HL-60 (cell line): Measurements from ENCODE around the gene CCDC82.

Experiments used
- GABPA ChIP-seq: IDR thresholded peaks from 2 replicates; pipeline ENCODE4 v1.6.1; 2012; ENCODE audit warnings: low read depth
- POLR2AphosphoS5 ChIP-seq: IDR thresholded peaks from 2 replicates; pipeline ENCODE4 v1.6.1; 2012; ENCODE audit warnings: low read depth
- TF ChIP-seq, protein P1 (sequence below): IDR thresholded peaks from one replicate; pipeline ENCODE4 v1.5.1; 2011; ENCODE audit warnings: low read length, control low read depth, inconsistent platforms; ENCODE audit not compliant: insufficient read depth
- TF ChIP-seq, protein P2 (sequence below): IDR thresholded peaks from 2 replicates; pipeline ENCODE4 v1.6.1; 2012; ENCODE audit warnings: low read depth; ENCODE audit not compliant: insufficient replicate concordance

DNA sequence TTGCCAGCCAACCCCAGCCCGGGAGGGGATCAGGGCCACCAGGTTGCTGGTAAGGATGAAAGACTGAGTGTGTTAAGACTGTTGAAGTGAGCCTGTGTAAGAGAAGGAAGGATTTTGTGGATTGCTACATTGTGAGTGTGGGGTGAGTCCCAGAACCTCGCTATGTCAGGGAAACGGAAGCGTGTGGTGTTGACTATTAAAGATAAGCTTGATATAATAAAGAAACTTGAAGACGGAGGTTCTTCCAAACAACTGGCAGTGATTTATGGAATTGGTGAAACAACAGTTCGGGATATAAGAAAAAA is 728 bp upstream of the CCDC82 start:
- TF ChIP-seq, protein P1, sequence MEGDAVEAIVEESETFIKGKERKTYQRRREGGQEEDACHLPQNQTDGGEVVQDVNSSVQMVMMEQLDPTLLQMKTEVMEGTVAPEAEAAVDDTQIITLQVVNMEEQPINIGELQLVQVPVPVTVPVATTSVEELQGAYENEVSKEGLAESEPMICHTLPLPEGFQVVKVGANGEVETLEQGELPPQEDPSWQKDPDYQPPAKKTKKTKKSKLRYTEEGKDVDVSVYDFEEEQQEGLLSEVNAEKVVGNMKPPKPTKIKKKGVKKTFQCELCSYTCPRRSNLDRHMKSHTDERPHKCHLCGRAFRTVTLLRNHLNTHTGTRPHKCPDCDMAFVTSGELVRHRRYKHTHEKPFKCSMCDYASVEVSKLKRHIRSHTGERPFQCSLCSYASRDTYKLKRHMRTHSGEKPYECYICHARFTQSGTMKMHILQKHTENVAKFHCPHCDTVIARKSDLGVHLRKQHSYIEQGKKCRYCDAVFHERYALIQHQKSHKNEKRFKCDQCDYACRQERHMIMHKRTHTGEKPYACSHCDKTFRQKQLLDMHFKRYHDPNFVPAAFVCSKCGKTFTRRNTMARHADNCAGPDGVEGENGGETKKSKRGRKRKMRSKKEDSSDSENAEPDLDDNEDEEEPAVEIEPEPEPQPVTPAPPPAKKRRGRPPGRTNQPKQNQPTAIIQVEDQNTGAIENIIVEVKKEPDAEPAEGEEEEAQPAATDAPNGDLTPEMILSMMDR: no peak
- TF ChIP-seq GABPA (no peak), POLR2AphosphoS5 (no peak)
- TF ChIP-seq, protein P2, sequence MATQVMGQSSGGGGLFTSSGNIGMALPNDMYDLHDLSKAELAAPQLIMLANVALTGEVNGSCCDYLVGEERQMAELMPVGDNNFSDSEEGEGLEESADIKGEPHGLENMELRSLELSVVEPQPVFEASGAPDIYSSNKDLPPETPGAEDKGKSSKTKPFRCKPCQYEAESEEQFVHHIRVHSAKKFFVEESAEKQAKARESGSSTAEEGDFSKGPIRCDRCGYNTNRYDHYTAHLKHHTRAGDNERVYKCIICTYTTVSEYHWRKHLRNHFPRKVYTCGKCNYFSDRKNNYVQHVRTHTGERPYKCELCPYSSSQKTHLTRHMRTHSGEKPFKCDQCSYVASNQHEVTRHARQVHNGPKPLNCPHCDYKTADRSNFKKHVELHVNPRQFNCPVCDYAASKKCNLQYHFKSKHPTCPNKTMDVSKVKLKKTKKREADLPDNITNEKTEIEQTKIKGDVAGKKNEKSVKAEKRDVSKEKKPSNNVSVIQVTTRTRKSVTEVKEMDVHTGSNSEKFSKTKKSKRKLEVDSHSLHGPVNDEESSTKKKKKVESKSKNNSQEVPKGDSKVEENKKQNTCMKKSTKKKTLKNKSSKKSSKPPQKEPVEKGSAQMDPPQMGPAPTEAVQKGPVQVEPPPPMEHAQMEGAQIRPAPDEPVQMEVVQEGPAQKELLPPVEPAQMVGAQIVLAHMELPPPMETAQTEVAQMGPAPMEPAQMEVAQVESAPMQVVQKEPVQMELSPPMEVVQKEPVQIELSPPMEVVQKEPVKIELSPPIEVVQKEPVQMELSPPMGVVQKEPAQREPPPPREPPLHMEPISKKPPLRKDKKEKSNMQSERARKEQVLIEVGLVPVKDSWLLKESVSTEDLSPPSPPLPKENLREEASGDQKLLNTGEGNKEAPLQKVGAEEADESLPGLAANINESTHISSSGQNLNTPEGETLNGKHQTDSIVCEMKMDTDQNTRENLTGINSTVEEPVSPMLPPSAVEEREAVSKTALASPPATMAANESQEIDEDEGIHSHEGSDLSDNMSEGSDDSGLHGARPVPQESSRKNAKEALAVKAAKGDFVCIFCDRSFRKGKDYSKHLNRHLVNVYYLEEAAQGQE: no peak
